ENCODE results near the gene RABGAP1L.

The RABGAP1L gene

DNA sequence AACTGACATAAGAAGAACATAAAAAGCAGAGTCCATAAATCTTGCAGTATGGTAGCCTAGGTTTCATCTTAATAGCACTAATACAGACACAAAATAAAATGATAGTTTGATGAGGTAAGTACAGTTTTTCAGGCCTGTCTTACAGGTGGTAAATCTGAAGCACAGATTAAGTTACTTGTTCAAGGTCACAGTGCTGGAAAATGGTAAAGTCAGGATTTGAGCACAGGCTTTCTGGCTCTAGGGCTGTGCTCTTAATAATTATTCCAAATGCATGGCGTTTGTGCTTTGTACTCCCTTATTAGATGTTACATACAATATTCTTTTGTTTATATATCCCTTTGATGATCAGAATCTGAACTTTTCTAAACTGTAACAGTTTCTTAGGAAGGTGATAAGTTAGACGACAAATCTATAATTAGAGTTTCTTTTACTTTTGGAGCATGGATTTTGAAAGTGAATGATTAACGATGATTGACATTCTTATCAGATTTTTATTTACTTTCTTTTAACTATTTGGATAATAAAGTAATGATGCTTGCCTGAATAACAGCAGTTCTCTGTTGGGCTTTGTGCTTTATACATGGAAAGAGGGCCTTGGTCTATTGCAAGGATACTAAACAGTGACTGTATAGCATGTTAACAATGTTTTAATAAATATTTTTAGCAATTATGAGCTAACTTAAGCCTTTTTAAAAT, 738.9 kb downstream of the RABGAP1L start:
- no peak for DNase-seq (ENCODE audit: low spot score)
- in situ Hi-C loops (cut with MboI; ENCODE audit: low sequenced_read_pairs, unreplicated experiment) = no loop called here
- TF ChIP-seq, protein P1, sequence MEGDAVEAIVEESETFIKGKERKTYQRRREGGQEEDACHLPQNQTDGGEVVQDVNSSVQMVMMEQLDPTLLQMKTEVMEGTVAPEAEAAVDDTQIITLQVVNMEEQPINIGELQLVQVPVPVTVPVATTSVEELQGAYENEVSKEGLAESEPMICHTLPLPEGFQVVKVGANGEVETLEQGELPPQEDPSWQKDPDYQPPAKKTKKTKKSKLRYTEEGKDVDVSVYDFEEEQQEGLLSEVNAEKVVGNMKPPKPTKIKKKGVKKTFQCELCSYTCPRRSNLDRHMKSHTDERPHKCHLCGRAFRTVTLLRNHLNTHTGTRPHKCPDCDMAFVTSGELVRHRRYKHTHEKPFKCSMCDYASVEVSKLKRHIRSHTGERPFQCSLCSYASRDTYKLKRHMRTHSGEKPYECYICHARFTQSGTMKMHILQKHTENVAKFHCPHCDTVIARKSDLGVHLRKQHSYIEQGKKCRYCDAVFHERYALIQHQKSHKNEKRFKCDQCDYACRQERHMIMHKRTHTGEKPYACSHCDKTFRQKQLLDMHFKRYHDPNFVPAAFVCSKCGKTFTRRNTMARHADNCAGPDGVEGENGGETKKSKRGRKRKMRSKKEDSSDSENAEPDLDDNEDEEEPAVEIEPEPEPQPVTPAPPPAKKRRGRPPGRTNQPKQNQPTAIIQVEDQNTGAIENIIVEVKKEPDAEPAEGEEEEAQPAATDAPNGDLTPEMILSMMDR (IDR thresholded peaks at IDR 0.05; ENCODE audit: borderline replicate concordance, control extremely low read depth, extremely low read depth, insufficient read depth, missing control alignments) = no peak

DNA sequence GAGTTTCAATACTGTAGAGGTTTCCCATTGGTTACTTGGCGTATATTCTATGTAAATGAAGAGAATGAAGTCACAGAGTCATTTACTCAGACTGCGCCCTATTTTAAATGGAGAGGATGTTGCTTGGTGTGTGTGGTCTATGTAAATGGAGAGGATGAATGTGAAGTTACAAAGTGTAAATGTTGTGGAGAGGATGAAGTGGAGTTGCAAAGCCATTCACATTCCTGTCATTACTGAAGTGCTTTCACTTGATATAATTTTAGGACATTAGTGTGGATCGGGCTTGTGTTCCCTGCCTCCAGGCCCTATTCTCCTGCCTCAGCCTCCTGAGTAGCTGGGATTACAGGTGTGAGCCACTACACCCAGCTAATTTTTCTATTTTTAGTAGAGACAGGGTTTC, 741.0 kb downstream of the RABGAP1L start:
- in situ Hi-C loops (cut with MboI; ENCODE audit: low sequenced_read_pairs, unreplicated experiment) = no loop called here
- DNase-seq (ENCODE audit: low spot score) = no peak
- TF ChIP-seq, protein P1 (IDR thresholded peaks at IDR 0.05; ENCODE audit: borderline replicate concordance, control extremely low read depth, extremely low read depth, insufficient read depth, missing control alignments) = no peak

DNA sequence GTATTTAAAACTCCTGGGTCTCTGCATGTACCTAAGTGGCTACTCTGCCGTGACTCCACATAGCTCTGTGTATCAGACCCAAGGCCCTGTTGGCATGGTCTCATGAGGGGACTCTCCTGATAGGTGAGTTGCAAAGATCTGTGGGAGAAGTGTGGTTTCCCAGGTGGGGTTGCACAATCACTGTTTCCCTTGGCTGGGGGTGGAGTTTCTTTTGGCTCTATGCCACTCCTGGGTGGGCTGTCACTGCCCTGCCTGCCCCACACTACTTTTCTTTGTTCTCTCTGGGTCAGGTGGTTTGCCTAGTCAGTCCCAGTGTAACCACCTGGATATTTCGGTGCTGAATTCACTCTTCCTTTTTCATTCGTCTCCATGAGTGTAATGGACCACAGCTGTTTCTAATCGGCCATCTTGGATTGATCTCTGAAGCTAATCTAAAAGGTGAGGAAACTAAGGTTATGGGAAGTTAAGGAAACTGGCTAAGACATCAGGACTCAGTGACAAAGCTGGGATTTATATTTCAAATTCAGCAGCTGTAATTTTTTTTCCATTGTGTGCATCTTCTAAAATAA, 743.3 kb downstream of the RABGAP1L start:
- in situ Hi-C loops (cut with MboI; ENCODE audit: low sequenced_read_pairs, unreplicated experiment) = no loop called here
- TF ChIP-seq, protein P1 (IDR thresholded peaks at IDR 0.05; ENCODE audit: borderline replicate concordance, control extremely low read depth, extremely low read depth, insufficient read depth, missing control alignments) = no peak
- no peak for DNase-seq (ENCODE audit: low spot score)

DNA sequence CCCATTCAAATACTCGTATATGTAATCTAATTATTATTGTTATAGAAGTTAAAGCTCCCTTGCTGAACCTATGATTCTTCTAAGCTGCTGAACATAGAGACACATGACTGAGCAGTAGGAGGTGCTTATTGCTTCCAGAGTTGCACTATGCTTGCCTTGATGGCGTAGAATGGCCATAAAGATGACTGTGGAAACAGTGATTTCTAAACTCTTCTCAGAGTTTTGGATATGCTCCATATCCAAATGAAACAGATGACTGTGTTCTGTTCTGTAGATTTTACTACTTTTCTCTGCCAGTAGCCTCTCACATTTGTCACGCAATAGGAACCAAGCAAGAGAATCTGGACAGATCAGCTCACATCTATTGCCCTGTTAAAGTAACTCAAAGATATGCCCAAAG, 752.3 kb downstream of the RABGAP1L start:
- in situ Hi-C loops (cut with MboI; ENCODE audit: low sequenced_read_pairs, unreplicated experiment) = no loop called here
- DNase-seq (ENCODE audit: low spot score) = no peak
- TF ChIP-seq, protein P1 (IDR thresholded peaks at IDR 0.05; ENCODE audit: borderline replicate concordance, control extremely low read depth, extremely low read depth, insufficient read depth, missing control alignments) = no peak

DNA sequence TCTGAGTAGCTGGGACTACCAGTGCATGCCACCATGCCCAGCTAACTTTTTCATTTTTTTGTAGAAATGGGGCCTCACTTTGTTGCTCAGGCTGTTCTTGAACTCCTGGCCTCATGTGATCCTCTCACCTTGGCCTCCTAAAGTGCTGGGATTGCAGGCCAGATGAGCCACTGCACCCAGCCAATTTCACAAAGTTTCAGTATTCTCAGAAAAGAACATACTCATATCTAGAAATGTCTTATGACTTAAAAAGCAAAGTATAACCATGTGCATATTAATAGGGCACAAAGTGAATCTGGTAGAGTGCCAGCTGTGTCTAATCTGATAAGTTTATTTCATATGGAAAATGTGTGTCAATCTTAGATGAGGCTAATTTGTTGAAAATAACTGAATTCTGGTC, 752.9 kb downstream of the RABGAP1L start:
- TF ChIP-seq, protein P1 (IDR thresholded peaks at IDR 0.05; ENCODE audit: borderline replicate concordance, control extremely low read depth, extremely low read depth, insufficient read depth, missing control alignments) = no peak
- in situ Hi-C loops (cut with MboI; ENCODE audit: low sequenced_read_pairs, unreplicated experiment) = no loop called here
- no peak for DNase-seq (ENCODE audit: low spot score)

DNA sequence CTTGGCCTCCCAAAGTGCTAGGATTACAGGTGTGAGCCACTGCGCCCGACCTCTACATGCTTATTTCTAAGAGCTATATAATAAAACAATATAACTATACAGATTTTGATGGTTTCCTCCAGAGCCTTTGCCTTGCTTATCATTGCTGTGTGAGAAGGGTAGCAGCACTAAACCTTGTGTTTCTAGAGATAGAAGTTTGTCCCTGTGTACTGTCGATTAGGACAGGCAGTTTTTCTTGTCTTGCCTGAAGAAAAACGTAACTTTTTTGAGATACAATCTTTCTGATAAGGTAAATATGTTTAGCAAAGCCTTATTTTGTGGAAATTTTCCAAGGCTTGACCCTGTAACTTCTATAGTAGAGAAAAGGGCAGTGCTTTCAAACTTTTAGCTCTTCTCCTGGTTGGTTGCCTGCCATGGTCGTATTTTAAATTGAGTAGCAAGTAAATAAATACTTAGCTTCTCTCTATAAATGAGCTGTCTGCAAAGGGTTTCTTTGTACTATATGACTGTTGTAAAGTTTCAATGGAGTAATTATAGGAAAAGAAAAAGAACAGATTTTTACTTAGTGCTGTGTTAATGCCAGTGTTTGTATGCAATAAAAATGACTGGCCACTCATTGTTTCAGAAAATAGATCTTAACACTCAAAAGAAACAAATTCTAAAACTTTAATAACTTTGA, 754.0 kb downstream of the RABGAP1L start:
- in situ Hi-C loops (cut with MboI; ENCODE audit: low sequenced_read_pairs, unreplicated experiment) = no loop called here
- TF ChIP-seq, protein P1 (IDR thresholded peaks at IDR 0.05; ENCODE audit: borderline replicate concordance, control extremely low read depth, extremely low read depth, insufficient read depth, missing control alignments) = no peak
- no peak for DNase-seq (ENCODE audit: low spot score)

Data from GM13976 (cell line).